Mesendoderm (in vitro differentiated cells): ENCODE data around the gene SULT1A2.
"Not testable (repeated sequence)": the region's sequence is repeated elsewhere in the genome, so short reads cannot be mapped to it uniquely, and the experiment has no call there.

Experiments
- DNase-seq: peaks from one replicate; pipeline ENCODE4 v3.0.0; 2013
- H2AK5ac ChIP-seq: 2 replicates; pipeline ENCODE4 v1.6.1; 2013; ENCODE audit warnings: low read length, inconsistent platforms
- H2BK120ac ChIP-seq: 2 replicates; pipeline ENCODE4 v1.6.1; 2013; ENCODE audit warnings: low read depth, mild to moderate bottlenecking, low read length, moderate library complexity, mixed read lengths
- H2BK15ac ChIP-seq: replicated peaks from 2 replicates; pipeline ENCODE4 v1.6.1; 2013; ENCODE audit warnings: low read depth, mild to moderate bottlenecking, moderate library complexity
- H2BK5ac ChIP-seq: 2 replicates; pipeline ENCODE4 v1.6.1; 2013; ENCODE audit warnings: low read length, inconsistent platforms
- H3K18ac ChIP-seq: 2 replicates; pipeline ENCODE4 v1.6.1; 2013; ENCODE audit warnings: mild to moderate bottlenecking, low read length, mixed read lengths
- H3K23ac ChIP-seq: one replicate; pipeline ENCODE4 v1.6.1; 2013; ENCODE audit warnings: low read length
- H3K27ac ChIP-seq: 2 replicates; pipeline ENCODE4 v1.5.1; 2013; ENCODE audit warnings: low read depth, mild to moderate bottlenecking, inconsistent platforms, low read length, moderate library complexity
- H3K27me3 ChIP-seq: 2 replicates; pipeline ENCODE4 v1.6.1; 2013; ENCODE audit warnings: low read length, control low read depth, mild to moderate bottlenecking, inconsistent platforms; ENCODE audit not compliant: insufficient read depth, poor library complexity
- H3K36me3 ChIP-seq: 2 replicates; pipeline ENCODE4 v1.6.1; 2013; ENCODE audit warnings: low read length, inconsistent platforms; ENCODE audit not compliant: control insufficient read depth, insufficient read depth
- H3K4ac ChIP-seq: one replicate; pipeline ENCODE4 v1.6.1; 2013; ENCODE audit warnings: low read depth, mild to moderate bottlenecking, low read length, moderate library complexity
- H3K4me1 ChIP-seq: 2 replicates; pipeline ENCODE4 v1.6.1; 2013; ENCODE audit warnings: low read depth, low read length, inconsistent platforms; ENCODE audit not compliant: control insufficient read depth
- H3K4me2 ChIP-seq: 2 replicates; pipeline ENCODE4 v1.6.1; 2013; ENCODE audit warnings: low read length
- H3K4me3 ChIP-seq: 2 replicates; pipeline ENCODE4 v1.5.1; 2013; ENCODE audit warnings: mild to moderate bottlenecking, low read length
- H3K56ac ChIP-seq: one replicate; pipeline ENCODE4 v1.6.1; 2013; ENCODE audit warnings: low read length
- H3K79me1 ChIP-seq: 2 replicates; pipeline ENCODE4 v1.6.1; 2013; ENCODE audit warnings: low read length, inconsistent platforms
- H3K79me2 ChIP-seq: 2 replicates; pipeline ENCODE4 v1.6.1; 2013; ENCODE audit warnings: mild to moderate bottlenecking, low read length; ENCODE audit not compliant: control insufficient read depth, insufficient read depth
- H3K9ac ChIP-seq: 2 replicates; pipeline ENCODE4 v1.6.1; 2013; ENCODE audit warnings: low read length, inconsistent platforms
- H4K5ac ChIP-seq: one replicate; pipeline ENCODE4 v1.6.1; 2013; ENCODE audit warnings: low read length
- H4K8ac ChIP-seq: one replicate; pipeline ENCODE4 v1.6.1; 2013; ENCODE audit warnings: low read depth, mild to moderate bottlenecking, control low read depth, low read length, moderate library complexity
- WGBS: extraction: QIAGEN DNeasy Blood & Tissue Kit; methylation state at CpG from one replicate; pipeline ENCODE4 v1.1.7; 2013; ENCODE audit warnings: low lambda C conversion rate, missing lambda C conversion rate; ENCODE audit not compliant: insufficient coverage; ENCODE audit errors: extremely low coverage; 5-methylcytosine and 5-hydroxymethylcytosine counted together

SULT1A2 gene

DNA sequence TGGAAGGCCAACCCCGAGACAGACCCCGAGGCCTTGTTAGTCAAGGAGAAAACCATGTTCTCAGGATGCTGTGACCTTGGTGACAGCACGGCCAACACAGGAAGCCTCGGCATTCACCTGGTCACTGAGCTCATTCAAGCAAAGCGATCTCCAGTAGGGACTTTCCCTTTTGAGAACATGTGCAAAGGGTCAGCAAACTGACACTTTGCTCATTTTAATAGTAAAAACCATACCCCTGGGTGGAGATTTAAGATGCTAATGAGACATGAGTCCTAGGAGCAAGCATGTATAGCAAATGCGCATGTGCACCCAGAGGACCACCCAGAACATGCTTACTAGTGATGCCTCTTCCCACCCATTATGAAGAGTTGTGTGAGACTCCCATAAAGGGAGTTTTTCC lies 5.7 kb upstream of the SULT1A2 start:
- Histone ChIP-seq H2BK15ac (no peak overlapping the region), H2BK120ac (no peak overlapping the region), H4K5ac (no peak overlapping the region), H2AK5ac (no peak overlapping the region), H3K18ac (no peak overlapping the region), H3K79me2 (no peaks in the 10 kb centered on the region), H3K4me1 (peaks cover 3% of the 10 kb centered on the region), H4K8ac (no peak overlapping the region), H3K79me1 (no peaks in the 10 kb centered on the region), H3K56ac (no peak overlapping the region), H3K23ac (no peak overlapping the region), H3K4me3 (no peak overlapping the region), H3K9ac (no peak overlapping the region), H3K27ac (no peak overlapping the region), H3K36me3 (no peaks in the 10 kb centered on the region), H2BK5ac (no peak overlapping the region), H3K27me3 (no peaks in the 10 kb centered on the region), H3K4me2 (no peak overlapping the region), H3K4ac (no peak overlapping the region)
- no CpG with 5 or more reads among the region's 6 CpGs for WGBS
- no peak for DNase-seq

DNA sequence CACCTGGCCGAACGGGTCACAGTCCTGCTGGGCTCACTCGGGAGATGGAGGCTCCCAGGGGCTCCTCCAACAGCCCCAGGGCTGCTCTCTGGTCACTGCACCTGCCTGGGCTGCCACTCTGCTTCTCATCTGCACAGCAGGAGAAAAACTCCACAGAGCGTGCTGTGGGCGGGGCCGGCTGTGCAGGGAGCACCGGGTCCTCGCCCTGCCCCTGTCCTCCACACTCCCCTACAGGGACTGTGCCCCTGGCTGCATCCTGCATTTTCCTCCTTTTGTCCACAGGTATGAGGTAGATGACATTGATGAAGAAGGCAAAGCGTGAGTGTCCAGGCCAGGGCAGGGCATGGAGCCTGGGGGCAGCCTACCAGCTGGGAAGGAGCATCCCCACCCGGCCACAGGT lies 5.2 kb upstream of the SULT1A2 start:
- H3K27ac ChIP-seq, H3K18ac ChIP-seq, H2AK5ac ChIP-seq, H2BK5ac ChIP-seq, H3K4ac ChIP-seq, H3K4me1 ChIP-seq, H3K36me3 ChIP-seq, DNase-seq, H3K4me3 ChIP-seq, H3K79me2 ChIP-seq, H3K27me3 ChIP-seq, H3K9ac ChIP-seq, H4K8ac ChIP-seq, H2BK120ac ChIP-seq, H3K23ac ChIP-seq, H3K4me2 ChIP-seq, H3K56ac ChIP-seq, H4K5ac ChIP-seq, H3K79me1 ChIP-seq, H2BK15ac ChIP-seq: not testable (repeated sequence)
- no CpG with 5 or more reads among the region's 10 CpGs for WGBS

DNA sequence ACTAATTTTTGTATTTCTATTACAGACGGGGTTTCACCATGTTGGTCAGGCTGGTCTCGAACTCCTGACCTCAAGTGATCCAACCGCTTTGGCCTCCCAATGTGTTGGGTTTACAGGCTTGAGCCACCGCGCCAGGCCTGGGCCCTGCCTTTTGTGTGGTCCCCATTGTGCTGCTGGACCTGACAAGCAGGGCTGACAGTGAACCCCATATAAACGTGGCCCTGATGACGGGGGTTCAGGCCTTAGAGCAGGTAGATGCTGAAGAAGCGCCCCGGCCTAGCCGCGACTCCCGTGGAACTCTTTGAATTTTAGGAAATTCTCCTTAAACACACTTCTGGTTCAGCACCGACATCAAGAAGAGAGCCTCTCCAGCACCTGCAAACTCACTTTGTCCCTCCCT lies 4.7 kb upstream of the SULT1A2 start:
- DNase-seq, H3K27ac ChIP-seq: not testable (repeated sequence)
- WGBS, result no CpG with 5 or more reads among the region's 13 CpGs

DNA sequence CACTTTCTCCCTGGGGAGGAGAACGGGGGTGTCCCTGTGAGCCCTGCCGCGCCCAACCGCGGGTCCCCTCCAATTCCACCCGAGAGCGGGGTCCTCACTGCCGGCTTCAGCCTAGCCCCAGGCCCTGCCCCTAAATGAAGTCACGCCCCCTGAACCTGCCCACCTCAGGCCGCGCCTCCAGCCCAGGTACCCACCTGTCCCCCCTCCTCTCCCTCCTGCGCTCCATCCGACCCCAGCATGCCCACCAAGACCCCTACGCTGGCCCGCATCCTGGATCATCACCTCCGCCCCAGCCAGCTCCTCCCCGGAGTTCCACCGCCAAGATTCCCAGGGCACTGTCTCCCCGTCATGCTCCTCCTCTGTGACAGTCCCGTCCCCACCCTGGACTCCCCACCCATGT lies 4.1 kb upstream of the SULT1A2 start:
- not testable (repeated sequence) for H3K23ac ChIP-seq
- no CpG with 5 or more reads among the region's 20 CpGs for WGBS

More for the DNA sequence above, 4.7 kb upstream of the SULT1A2 start:
- H3K4me1 ChIP-seq, H3K4me2 ChIP-seq, H3K79me2 ChIP-seq, H3K27me3 ChIP-seq, H3K18ac ChIP-seq, H4K8ac ChIP-seq, H3K9ac ChIP-seq, H4K5ac ChIP-seq, H2BK120ac ChIP-seq, H3K79me1 ChIP-seq, H3K4me3 ChIP-seq, H2BK5ac ChIP-seq, H2BK15ac ChIP-seq, H3K36me3 ChIP-seq, H3K23ac ChIP-seq, H3K56ac ChIP-seq, H2AK5ac ChIP-seq, H3K4ac ChIP-seq: not testable (repeated sequence)

DNA sequence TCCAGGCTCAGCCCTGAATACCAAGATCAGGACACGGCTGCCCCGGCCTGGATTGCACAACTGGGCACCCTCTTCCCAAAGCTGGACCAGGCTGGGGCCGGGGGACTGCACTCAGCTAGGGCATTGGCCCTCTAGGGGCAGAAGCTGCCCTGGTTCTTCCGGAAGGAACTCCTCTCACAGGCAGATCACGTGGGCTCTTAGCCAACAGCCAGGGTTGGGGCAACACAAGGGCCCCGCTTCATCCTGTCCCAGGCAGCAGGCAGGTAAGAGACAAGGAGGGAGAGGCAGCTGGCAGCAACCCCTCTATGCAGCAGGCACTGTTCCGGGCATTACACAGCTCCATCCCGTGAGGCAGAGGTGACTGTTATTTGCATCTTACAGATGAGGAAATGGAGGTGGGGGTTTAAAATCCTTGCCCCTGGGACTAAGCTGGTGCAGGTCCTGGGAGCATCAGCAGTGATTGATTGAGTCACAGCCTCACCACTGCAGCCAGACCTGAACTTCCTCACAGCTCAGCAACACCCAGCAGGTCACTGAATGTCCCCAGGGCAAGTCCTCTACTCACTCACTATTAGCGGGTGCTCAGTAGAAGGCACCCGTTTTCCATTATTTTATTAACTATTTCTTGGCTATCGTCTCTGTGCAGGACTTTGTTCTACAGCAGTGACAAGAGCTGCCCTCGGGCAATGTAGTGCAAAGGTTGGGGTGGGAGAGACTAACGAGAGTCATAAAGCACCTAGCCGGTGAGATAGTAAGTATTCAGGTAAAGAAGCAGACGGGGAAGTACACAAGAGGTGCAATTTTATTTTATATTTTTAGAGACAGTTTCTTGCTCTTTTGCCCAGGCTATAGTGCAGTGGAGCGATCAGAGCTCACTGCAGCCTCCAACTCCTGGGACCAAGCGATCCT lies 2.8 kb upstream of the SULT1A2 start:
- H3K56ac ChIP-seq, H2BK120ac ChIP-seq, H3K9ac ChIP-seq, H2BK15ac ChIP-seq, DNase-seq, H3K23ac ChIP-seq, H3K4ac ChIP-seq, H3K36me3 ChIP-seq, H3K27me3 ChIP-seq, H2AK5ac ChIP-seq, H3K4me2 ChIP-seq, H4K8ac ChIP-seq, H3K79me1 ChIP-seq, H3K4me1 ChIP-seq, H3K18ac ChIP-seq, H3K79me2 ChIP-seq, H4K5ac ChIP-seq, H3K27ac ChIP-seq, H2BK5ac ChIP-seq, H3K4me3 ChIP-seq: not testable (repeated sequence)
- no CpG with 5 or more reads among the region's 17 CpGs for WGBS

More for the DNA sequence above, 4.1 kb upstream of the SULT1A2 start:
- not testable (repeated sequence) for H3K79me1 ChIP-seq, H2BK5ac ChIP-seq, H3K36me3 ChIP-seq, H3K4me1 ChIP-seq, H3K27ac ChIP-seq, H3K79me2 ChIP-seq, H3K56ac ChIP-seq, H3K4me2 ChIP-seq, H2AK5ac ChIP-seq, H4K5ac ChIP-seq, H3K18ac ChIP-seq, H2BK120ac ChIP-seq, H3K4me3 ChIP-seq, H3K4ac ChIP-seq, H3K27me3 ChIP-seq, H2BK15ac ChIP-seq, H3K9ac ChIP-seq, H4K8ac ChIP-seq, DNase-seq
